LNCaP clone FGC (cell line): ENCODE data around the gene SLC11A1.
A peak's percentile ranks its signal among the peaks of the same experiment; 100 is the strongest.

ENCODE experiments used
- DNase-seq: peaks from one replicate; pipeline ENCODE4 v3.0.0-alpha.2; 2011; ENCODE audit warnings: low read depth
- H3K4me3 ChIP-seq: 2 replicates; pipeline ENCODE4 v1.5.1; 2011; ENCODE audit warnings: mild to moderate bottlenecking, low read depth, low read length, control low read depth
- TF ChIP-seq, protein P1 (sequence below): IDR thresholded peaks from 2 replicates; pipeline ENCODE4 v1.5.1; 2012; ENCODE audit warnings: mild to moderate bottlenecking; ENCODE audit not compliant: control insufficient read depth, insufficient read depth; ENCODE audit errors: extremely low read depth

The SLC11A1 gene

DNA sequence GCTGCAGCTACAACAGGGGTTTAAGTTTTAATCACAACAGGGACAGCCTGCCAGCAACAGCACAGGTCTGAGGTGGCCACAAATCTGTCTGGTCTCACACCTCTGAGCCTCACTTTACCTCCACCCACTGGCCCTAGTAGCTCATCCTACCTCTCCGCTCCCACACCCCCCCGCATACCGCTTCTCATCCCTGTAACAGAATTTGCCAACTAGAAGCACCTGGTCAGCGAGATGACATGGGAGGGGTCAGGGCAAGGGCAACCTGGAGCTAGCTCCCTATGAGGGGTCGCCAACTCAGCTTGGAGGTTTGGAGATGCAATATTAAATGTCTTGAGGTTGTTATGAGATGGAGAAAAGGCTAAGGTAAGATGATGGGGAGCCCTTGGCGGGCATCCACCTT lies 17.9 kb upstream of the SLC11A1 start:
- TF ChIP-seq, protein P1, sequence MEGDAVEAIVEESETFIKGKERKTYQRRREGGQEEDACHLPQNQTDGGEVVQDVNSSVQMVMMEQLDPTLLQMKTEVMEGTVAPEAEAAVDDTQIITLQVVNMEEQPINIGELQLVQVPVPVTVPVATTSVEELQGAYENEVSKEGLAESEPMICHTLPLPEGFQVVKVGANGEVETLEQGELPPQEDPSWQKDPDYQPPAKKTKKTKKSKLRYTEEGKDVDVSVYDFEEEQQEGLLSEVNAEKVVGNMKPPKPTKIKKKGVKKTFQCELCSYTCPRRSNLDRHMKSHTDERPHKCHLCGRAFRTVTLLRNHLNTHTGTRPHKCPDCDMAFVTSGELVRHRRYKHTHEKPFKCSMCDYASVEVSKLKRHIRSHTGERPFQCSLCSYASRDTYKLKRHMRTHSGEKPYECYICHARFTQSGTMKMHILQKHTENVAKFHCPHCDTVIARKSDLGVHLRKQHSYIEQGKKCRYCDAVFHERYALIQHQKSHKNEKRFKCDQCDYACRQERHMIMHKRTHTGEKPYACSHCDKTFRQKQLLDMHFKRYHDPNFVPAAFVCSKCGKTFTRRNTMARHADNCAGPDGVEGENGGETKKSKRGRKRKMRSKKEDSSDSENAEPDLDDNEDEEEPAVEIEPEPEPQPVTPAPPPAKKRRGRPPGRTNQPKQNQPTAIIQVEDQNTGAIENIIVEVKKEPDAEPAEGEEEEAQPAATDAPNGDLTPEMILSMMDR: no peak
- no peak overlapping the region for H3K4me3 ChIP-seq
- no peak for DNase-seq

DNA sequence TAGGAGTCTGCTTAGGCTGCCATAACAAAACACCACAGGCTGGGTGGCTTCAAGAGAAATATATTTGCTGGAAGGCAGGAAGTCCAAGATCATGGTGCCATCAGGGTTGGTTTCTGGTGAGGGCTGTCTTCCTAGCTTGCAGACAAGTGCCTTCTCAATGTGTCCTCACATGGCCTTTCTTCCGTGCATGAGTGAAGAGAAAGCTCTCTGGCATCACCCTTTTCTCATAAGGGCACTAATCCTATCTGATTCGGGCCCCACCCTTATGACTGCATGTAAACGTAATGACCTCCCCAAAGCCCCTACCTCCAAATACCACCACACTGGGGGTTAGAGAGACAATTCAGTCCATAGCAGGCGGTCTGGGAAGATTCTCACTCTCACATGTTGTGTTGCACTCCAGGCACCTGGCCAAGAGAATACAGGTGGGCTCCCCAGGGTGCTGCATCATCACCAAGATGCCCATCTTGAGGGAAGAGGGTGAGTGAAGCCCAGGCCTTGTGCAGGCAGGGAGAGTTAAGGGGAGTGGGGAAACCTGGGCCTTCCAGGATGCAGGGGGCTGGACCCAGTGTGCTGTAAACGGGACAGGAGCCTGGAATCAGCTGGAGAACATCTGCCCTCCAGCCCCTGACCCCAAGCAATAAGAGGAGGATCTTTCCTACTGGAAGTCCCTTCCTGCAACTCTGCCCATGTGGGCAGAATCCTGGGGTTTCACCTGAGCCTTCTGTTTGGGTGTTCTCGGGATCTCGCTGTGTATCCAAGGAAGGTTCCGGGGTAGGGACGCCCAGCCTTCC lies 15.3 kb upstream of the SLC11A1 start:
- no peak overlapping the region for H3K4me3 ChIP-seq
- TF ChIP-seq, protein P1: no peak
- no peak for DNase-seq

DNA sequence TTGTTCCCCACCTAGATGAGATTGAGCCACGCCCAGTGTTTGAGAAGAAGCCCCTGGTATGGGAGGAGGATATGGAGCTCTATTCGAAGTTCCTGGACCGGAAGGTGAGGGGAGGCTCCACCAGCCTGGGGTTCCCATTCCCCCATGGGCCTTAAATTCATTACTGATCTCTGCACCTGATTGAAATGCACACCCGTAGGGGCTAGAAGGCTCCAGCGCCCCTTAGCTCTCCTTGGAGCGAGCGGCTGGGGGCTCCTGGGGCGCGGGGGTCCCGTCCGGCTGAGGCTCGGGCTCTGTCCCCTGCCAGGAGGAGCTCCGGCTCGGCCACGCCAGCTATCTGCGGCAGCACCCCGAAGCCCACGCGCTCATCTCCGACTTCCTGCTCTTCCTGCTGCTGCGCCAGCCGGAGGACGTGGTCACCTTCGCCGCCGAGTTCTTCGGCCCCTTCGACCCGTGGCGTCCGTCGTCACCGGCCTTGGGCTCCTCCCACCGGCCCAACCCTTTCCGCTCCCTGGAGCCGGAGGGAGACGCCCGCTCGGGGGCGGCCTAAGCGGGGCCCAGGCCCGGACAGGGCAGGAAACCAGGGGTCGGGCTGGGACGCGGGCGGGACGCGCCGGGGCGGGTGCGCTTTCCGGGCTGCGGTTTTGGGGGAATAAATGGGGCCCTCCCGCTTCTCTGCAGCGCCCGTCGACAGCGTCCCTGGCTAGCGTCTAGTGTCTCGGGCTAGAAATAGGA lies 14.5 kb upstream of the SLC11A1 start:
- DNase-seq: no peak
- TF ChIP-seq, protein P1: no peak

DNA sequence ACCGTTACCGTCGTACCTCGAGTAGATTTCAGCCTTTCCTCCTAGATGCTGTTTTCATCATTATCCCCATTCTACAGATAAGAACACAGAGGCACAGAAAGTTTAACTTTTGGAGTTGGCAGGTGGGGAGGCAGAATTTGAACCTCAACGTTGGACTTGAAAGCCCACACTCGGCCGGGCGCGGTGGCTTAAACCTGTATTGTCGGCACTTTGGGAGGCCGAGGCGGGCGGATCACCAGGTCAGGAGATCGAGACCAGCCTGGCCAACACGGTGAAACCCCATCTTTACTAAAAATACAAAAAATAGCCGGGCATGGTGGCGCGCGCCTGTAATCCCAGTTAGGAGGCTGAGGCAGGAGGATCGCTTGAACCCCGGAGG lies 13.9 kb upstream of the SLC11A1 start:
- TF ChIP-seq, protein P1: no peak
- H3K4me3 ChIP-seq: no peak overlapping the region
- DNase-seq: no peak

More for the DNA sequence above, 14.5 kb upstream of the SLC11A1 start:
- no peak overlapping the region for H3K4me3 ChIP-seq

DNA sequence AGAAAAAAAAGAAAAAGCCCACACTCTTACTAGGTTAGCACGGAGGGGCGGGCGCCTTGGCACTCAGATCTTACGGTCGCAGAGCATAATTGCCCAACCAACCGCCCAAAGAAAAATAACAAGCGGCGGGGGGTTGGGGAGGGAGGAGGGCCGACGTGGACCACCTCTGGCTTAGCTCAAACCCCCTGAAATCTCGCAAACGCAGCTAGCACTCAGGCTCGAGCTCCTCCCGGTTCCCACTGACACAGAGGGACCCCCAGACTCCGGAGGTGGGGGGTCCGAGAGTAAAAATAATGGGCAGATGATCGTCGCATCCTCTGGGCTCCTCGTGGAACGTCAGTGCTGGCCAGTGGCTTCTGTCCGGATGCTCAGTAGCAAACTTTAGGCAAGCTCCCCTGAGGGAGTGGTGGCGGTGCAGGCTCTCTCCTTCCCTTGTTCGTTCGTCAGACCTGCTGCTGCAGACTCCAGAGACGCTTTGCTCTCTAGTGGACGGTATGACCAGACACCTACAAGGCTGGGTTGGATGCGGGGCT lies 13.4 kb upstream of the SLC11A1 start:
- TF ChIP-seq, protein P1: no peak
- no peak for DNase-seq
- no peak overlapping the region for H3K4me3 ChIP-seq

DNA sequence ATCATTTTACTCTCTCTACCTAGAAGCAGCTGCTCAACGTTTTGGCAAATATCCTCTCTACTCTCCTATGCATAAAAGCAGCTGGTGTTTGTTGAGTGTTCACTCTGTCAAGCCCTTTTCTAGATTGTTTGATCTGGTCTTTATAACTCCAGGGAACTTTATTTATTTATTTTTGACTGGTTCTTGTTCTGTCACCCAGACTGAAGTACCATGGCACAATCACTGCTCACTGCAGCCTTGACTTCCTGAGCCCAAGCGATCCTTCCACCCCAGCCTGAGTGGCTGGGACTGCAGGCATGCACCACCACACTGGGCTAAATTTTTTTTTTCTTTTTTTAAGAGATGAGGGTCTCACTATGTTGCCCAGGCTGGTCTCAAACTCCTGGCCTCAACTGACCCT lies 12.7 kb upstream of the SLC11A1 start:
- TF ChIP-seq, protein P1: no peak
- H3K4me3 ChIP-seq: no peak overlapping the region
- peak; percentile 37 for DNase-seq
